CD8-positive, alpha-beta memory T cell (primary cell): ENCODE results near the gene TMEM9. TPM values are rescaled to one million over a fixed set of nuclear protein-coding genes. Genes with fewer than 3 reads are reported as not detected.

Source experiments
- CTCF ChIA-PET: fragments of 350-600 bp; sonication (Branson Sonifier 250); formaldehyde crosslinking; loops from one replicate; lab custom pipeline; 2021; ENCODE audit warnings: antibody characterized with exemption; lab: Charles Lee
- POLR2A ChIA-PET: fragments of 350-600 bp; sonication (Branson Sonifier 250); formaldehyde crosslinking; loops from one replicate; lab custom pipeline; 2021; ENCODE audit warnings: antibody characterized with exemption; lab: Charles Lee
- DNase-seq, 5 donors: peaks; one replicate each; pipeline versions ENCODE4 v3.0.0 to v3.0.0-alpha.2; 2020 to 2022; ENCODE audit warnings: mixed read lengths in 1 of 5
- H3K27ac ChIP-seq: one replicate; pipeline ENCODE4 v1.7.0; 2013; ENCODE audit warnings: low read depth, mild to moderate bottlenecking, low read length, moderate library complexity
- H3K27me3 ChIP-seq: 2 replicates; pipeline ENCODE4 v1.7.0; 2013; ENCODE audit warnings: low read length, mild to moderate bottlenecking; ENCODE audit not compliant: insufficient read depth, poor library complexity, severe bottlenecking
- H3K36me3 ChIP-seq: 2 replicates; pipeline ENCODE4 v1.7.0; 2013; ENCODE audit warnings: mild to moderate bottlenecking, low read length, moderate library complexity; ENCODE audit not compliant: insufficient read depth
- H3K4me1 ChIP-seq: 2 replicates; pipeline ENCODE4 v1.7.0; 2013; ENCODE audit warnings: mild to moderate bottlenecking, low read length, moderate library complexity; ENCODE audit not compliant: insufficient read depth
- H3K4me3 ChIP-seq: 2 replicates; pipeline ENCODE4 v1.7.0; 2013; ENCODE audit warnings: mild to moderate bottlenecking, low read length
- H3K9me3 ChIP-seq: 2 replicates; pipeline ENCODE4 v1.7.0; 2013; ENCODE audit warnings: mild to moderate bottlenecking, low read length
- H3K27ac Mint-ChIP-seq, 8 donors: one replicate each; pipeline ENCODE4 v1.8.0; 2020 to 2021; ENCODE audit warnings: mixed read lengths in 8 of 8, mild to moderate bottlenecking in 6 of 8, inconsistent platforms in 3 of 8, moderate library complexity in 3 of 8
- H3K27me3 Mint-ChIP-seq, 2 donors: one replicate each; pipeline ENCODE4 v1.8.0; 2020 to 2021; ENCODE audit warnings: mixed read lengths in 2 of 2, mild to moderate bottlenecking in 1 of 2, moderate library complexity in 1 of 2
- H3K36me3 Mint-ChIP-seq, 3 donors: one replicate each; pipeline ENCODE4 v1.8.0; 2020 to 2021; ENCODE audit warnings: mixed read lengths in 3 of 3, inconsistent platforms in 1 of 3, mild to moderate bottlenecking in 1 of 3
- H3K4me1 Mint-ChIP-seq, 3 donors: one replicate each; pipeline ENCODE4 v1.8.0; 2020 to 2021; ENCODE audit warnings: mixed read lengths in 3 of 3, inconsistent platforms in 1 of 3, mild to moderate bottlenecking in 1 of 3
- H3K4me3 Mint-ChIP-seq, 7 donors: one replicate each; pipeline ENCODE4 v1.8.0; 2020 to 2021; ENCODE audit warnings: mixed read lengths in 7 of 7, mild to moderate bottlenecking in 6 of 7, moderate library complexity in 4 of 7, inconsistent platforms in 2 of 7
- H3K9me3 Mint-ChIP-seq, 5 donors: one replicate each; pipeline ENCODE4 v1.8.0; 2020 to 2022; ENCODE audit warnings: mixed read lengths in 5 of 5, mild to moderate bottlenecking in 3 of 5, moderate library complexity in 2 of 5, inconsistent platforms in 1 of 5
- polyA plus RNA-seq: library from polyadenylated mRNA; unstranded; fragments of 300-500 nt; fragmentation: Illumina TruSeq; gene quantifications from one replicate; pipeline ENCODE4 v1.2.3, GENCODE V29; 2021
- total RNA-seq, 2 experiments: library from RNA; stranded (reverse); gene quantifications; one replicate each; pipeline ENCODE4 v1.2.3, GENCODE V29; 2021

The TMEM9 gene
- total and polyA plus RNA-seq, 3 experiments from 2014 or later = 16.3 to 32.8 (median 17.1) TPM

- H3K4me3 Mint-ChIP-seq = peak within 1 kb of the TSS; percentile 50 to 93 (median 64)
- CTCF ChIA-PET = no interaction called here
Measured at GRCh38 chr1:201112173-201112731, 42.0 kb downstream of the TMEM9 start, which contains the start of gene CACNA1S. TSS of gene CACNA1S (minus strand) at chr1:201112426. CDS start at chr1:201112339, 87 bp downstream.

GRCh38 chr1:201111672-201112071 is 42.6 kb downstream of the TMEM9 start:
- peaks cover 8% of the 10 kb centered on the region for H3K4me1 ChIP-seq
- ChIA-PET POLR2A (no interaction called here), CTCF (interaction anchor here (1.2 kb wide), 2 partner anchors 8 to 11 kb away, joined by 3 read pairs; no protein-coding TSS in a partner anchor)
- Mint-ChIP-seq H3K4me3 (no peak overlapping the region), H3K36me3 (peaks cover 0 to 4% (median 0%) of the 10 kb centered on the region in 3 donors), H3K27ac (no peak overlapping the region), H3K4me1 (peaks cover 7 to 22% (median 20%) of the 10 kb centered on the region in 3 donors), H3K27me3 (peaks cover 0 to 1% of the 10 kb centered on the region in 2 donors), H3K9me3 (no peaks in the 10 kb centered on the region)
- no peak overlapping the region for H3K27ac ChIP-seq
- H3K9me3 ChIP-seq = no peaks in the 10 kb centered on the region
- no peak overlapping the region for H3K4me3 ChIP-seq
- no peaks in the 10 kb centered on the region for H3K27me3 ChIP-seq
- no peaks in the 10 kb centered on the region for H3K36me3 ChIP-seq
- peak in 1 of 5 donors; percentile 18 for DNase-seq

More at GRCh38 chr1:201112173-201112731, 42.0 kb downstream of the TMEM9 start, which contains the start of gene CACNA1S:
- H3K27ac ChIP-seq = no peak within 1 kb of the TSS
- H3K4me3 ChIP-seq = no peak within 1 kb of the TSS
- H3K9me3 ChIP-seq = no peaks in the 10 kb centered on the region
- H3K27me3 ChIP-seq = no peaks in the 10 kb centered on the region
- peaks cover 0 to 4% (median 0%) of the 10 kb centered on the region in 3 donors for H3K36me3 Mint-ChIP-seq
- DNase-seq = peak in 1 of 5 donors; percentile 46
- H3K27me3 Mint-ChIP-seq = peaks cover 0 to 1% of the 10 kb centered on the region in 2 donors
- peaks cover 7 to 22% (median 20%) of the 10 kb centered on the region in 3 donors for H3K4me1 Mint-ChIP-seq
- H3K27ac Mint-ChIP-seq = peak within 1 kb of the TSS in 2 of 8 donors; percentile 44 to 61
- H3K9me3 Mint-ChIP-seq = no peaks in the 10 kb centered on the region
- peaks cover 8% of the 10 kb centered on the region for H3K4me1 ChIP-seq
- POLR2A ChIA-PET = no interaction called here
- H3K36me3 ChIP-seq = no peaks in the 10 kb centered on the region

GRCh38 chr1:201111156-201111555 is 43.1 kb downstream of the TMEM9 start:
- ChIA-PET CTCF (interaction anchor here (1.2 kb wide), 2 partner anchors 8 to 10 kb away, joined by 3 read pairs; no protein-coding TSS in a partner anchor), POLR2A (no interaction called here)
- Mint-ChIP-seq H3K36me3 (peaks cover 0 to 4% (median 0%) of the 10 kb centered on the region in 3 donors), H3K27me3 (peaks cover 0 to 1% of the 10 kb centered on the region in 2 donors), H3K4me1 (peaks cover 7 to 20% (median 17%) of the 10 kb centered on the region in 3 donors), H3K4me3 (peak overlapping the region in 2 of 7 donors; percentile 0 to 4), H3K27ac (peak overlapping the region in 1 of 8 donors; percentile 61), H3K9me3 (no peaks in the 10 kb centered on the region)
- DNase-seq = peak in 1 of 5 donors; percentile 19
- Histone ChIP-seq H3K9me3 (no peaks in the 10 kb centered on the region), H3K27me3 (no peaks in the 10 kb centered on the region), H3K36me3 (no peaks in the 10 kb centered on the region), H3K4me3 (no peak overlapping the region), H3K4me1 (peaks cover 8% of the 10 kb centered on the region), H3K27ac (no peak overlapping the region)

- no peak overlapping the region for H3K4me3 Mint-ChIP-seq
- H3K9me3 Mint-ChIP-seq = no peaks in the 10 kb centered on the region
- H3K27ac Mint-ChIP-seq = no peak overlapping the region
- peaks cover 0 to 4% (median 0%) of the 10 kb centered on the region in 3 donors for H3K36me3 Mint-ChIP-seq
- no peaks in the 10 kb centered on the region for H3K9me3 ChIP-seq
- peaks cover 4 to 16% (median 12%) of the 10 kb centered on the region in 3 donors for H3K4me1 Mint-ChIP-seq
- H3K4me3 ChIP-seq = no peak overlapping the region
- H3K4me1 ChIP-seq = peaks cover 8% of the 10 kb centered on the region
- H3K27me3 Mint-ChIP-seq = peaks cover 0 to 1% of the 10 kb centered on the region in 2 donors
- H3K27me3 ChIP-seq = no peaks in the 10 kb centered on the region
- no peak overlapping the region for H3K27ac ChIP-seq
- no peaks in the 10 kb centered on the region for H3K36me3 ChIP-seq
- CTCF ChIA-PET = interaction anchor here (1.2 kb wide), 2 partner anchors 9 to 10 kb away, joined by 3 read pairs; no protein-coding TSS in a partner anchor
- POLR2A ChIA-PET = no interaction called here
- peak in 1 of 5 donors; percentile 8 for DNase-seq
Measured at GRCh38 chr1:201110616-201111015, 43.7 kb downstream of the TMEM9 start.

GRCh38 chr1:201110138-201110537 is 44.1 kb downstream of the TMEM9 start:
- no peaks in the 10 kb centered on the region for H3K36me3 ChIP-seq
- Mint-ChIP-seq H3K27ac (no peak overlapping the region), H3K4me1 (peaks cover 4 to 14% (median 9%) of the 10 kb centered on the region in 3 donors), H3K27me3 (no peaks in the 10 kb centered on the region), H3K36me3 (peaks cover 0 to 4% (median 0%) of the 10 kb centered on the region in 3 donors), H3K4me3 (no peak overlapping the region), H3K9me3 (no peaks in the 10 kb centered on the region)
- no peak overlapping the region for H3K4me3 ChIP-seq
- POLR2A ChIA-PET = no interaction called here
- CTCF ChIA-PET = no interaction called here
- no peaks in the 10 kb centered on the region for H3K27me3 ChIP-seq
- H3K9me3 ChIP-seq = no peaks in the 10 kb centered on the region
- DNase-seq = peak in 1 of 5 donors; percentile 45
- no peak overlapping the region for H3K27ac ChIP-seq
- peaks cover 4% of the 10 kb centered on the region for H3K4me1 ChIP-seq

GRCh38 chr1:201109651-201110050 is 44.6 kb downstream of the TMEM9 start:
- H3K27ac ChIP-seq = no peak overlapping the region
- Mint-ChIP-seq H3K4me1 (peaks cover 2 to 14% (median 6%) of the 10 kb centered on the region in 3 donors), H3K27me3 (no peaks in the 10 kb centered on the region), H3K36me3 (peaks cover 0 to 4% (median 0%) of the 10 kb centered on the region in 3 donors), H3K4me3 (no peak overlapping the region), H3K27ac (no peak overlapping the region), H3K9me3 (no peaks in the 10 kb centered on the region)
- CTCF ChIA-PET = interaction anchor here (1.7 kb wide), 1 partner anchor 11 kb away, joined by 4 read pairs; no protein-coding TSS in a partner anchor
- H3K4me3 ChIP-seq = no peak overlapping the region
- H3K27me3 ChIP-seq = no peaks in the 10 kb centered on the region
- no peaks in the 10 kb centered on the region for H3K36me3 ChIP-seq
- H3K4me1 ChIP-seq = peaks cover 3% of the 10 kb centered on the region
- no peak for DNase-seq
- POLR2A ChIA-PET = no interaction called here
- H3K9me3 ChIP-seq = no peaks in the 10 kb centered on the region

GRCh38 chr1:201108614-201109013 is 45.7 kb downstream of the TMEM9 start:
- Mint-ChIP-seq H3K9me3 (no peaks in the 10 kb centered on the region), H3K27me3 (no peaks in the 10 kb centered on the region), H3K36me3 (no peaks in the 10 kb centered on the region), H3K4me3 (no peak overlapping the region), H3K27ac (no peak overlapping the region), H3K4me1 (peaks cover 0 to 7% (median 0%) of the 10 kb centered on the region in 3 donors)
- Histone ChIP-seq H3K4me3 (no peak overlapping the region), H3K4me1 (peaks cover under 1% of the 10 kb centered on the region), H3K27ac (no peak overlapping the region), H3K9me3 (no peaks in the 10 kb centered on the region), H3K27me3 (no peaks in the 10 kb centered on the region), H3K36me3 (no peaks in the 10 kb centered on the region)
- CTCF ChIA-PET = interaction anchor here (1.7 kb wide), 1 partner anchor 10 kb away, joined by 4 read pairs; no protein-coding TSS in a partner anchor
- DNase-seq = peak in 1 of 5 donors; percentile 12
- POLR2A ChIA-PET = no interaction called here

GRCh38 chr1:201105688-201106087 is 48.6 kb downstream of the TMEM9 start:
- Histone ChIP-seq H3K36me3 (no peaks in the 10 kb centered on the region), H3K9me3 (no peaks in the 10 kb centered on the region), H3K27ac (no peak overlapping the region), H3K4me1 (no peaks in the 10 kb centered on the region), H3K4me3 (no peak overlapping the region), H3K27me3 (no peaks in the 10 kb centered on the region)
- Mint-ChIP-seq H3K4me3 (no peak overlapping the region), H3K27ac (peak overlapping the region in 1 of 8 donors; percentile 52), H3K4me1 (no peaks in the 10 kb centered on the region), H3K9me3 (no peaks in the 10 kb centered on the region), H3K36me3 (no peaks in the 10 kb centered on the region), H3K27me3 (peaks cover 0 to 5% of the 10 kb centered on the region in 2 donors)
- no peak for DNase-seq
- CTCF ChIA-PET = no interaction called here
- POLR2A ChIA-PET = no interaction called here
